GM12801 (cell line): ENCODE data around the gene CDR2.

Source experiments
- TF ChIP-seq, protein P1 (sequence below): IDR thresholded peaks from one replicate; pipeline ENCODE4 v1.5.1; 2011; ENCODE audit warnings: control low read depth; ENCODE audit not compliant: insufficient read length; ENCODE audit errors: extremely low read depth

CDR2 gene

GRCh38 chr16:22307838-22308237 lies 66.6 kb downstream of the CDR2 start:
- TF ChIP-seq, protein P1, sequence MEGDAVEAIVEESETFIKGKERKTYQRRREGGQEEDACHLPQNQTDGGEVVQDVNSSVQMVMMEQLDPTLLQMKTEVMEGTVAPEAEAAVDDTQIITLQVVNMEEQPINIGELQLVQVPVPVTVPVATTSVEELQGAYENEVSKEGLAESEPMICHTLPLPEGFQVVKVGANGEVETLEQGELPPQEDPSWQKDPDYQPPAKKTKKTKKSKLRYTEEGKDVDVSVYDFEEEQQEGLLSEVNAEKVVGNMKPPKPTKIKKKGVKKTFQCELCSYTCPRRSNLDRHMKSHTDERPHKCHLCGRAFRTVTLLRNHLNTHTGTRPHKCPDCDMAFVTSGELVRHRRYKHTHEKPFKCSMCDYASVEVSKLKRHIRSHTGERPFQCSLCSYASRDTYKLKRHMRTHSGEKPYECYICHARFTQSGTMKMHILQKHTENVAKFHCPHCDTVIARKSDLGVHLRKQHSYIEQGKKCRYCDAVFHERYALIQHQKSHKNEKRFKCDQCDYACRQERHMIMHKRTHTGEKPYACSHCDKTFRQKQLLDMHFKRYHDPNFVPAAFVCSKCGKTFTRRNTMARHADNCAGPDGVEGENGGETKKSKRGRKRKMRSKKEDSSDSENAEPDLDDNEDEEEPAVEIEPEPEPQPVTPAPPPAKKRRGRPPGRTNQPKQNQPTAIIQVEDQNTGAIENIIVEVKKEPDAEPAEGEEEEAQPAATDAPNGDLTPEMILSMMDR, result no peak

DNA sequence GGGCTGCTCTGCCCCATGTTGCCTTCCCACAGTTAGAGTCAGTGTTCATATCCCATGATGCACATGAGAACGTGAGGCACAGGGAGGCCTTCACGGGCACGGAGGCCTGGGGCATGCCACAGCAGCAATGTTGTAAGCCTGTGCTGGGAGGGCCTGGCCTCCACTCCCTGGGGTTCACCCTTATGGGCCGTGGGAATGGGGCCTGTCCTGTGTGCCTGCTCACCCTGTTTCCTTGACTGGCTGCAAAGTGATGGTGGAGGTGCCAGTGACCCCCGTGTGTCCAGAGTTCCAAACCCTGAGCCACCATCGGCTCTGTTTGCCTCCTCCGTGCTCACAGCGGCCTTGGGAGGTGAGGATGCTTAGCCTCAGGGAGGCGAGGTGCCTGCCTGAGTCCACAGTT lies 67.6 kb downstream of the CDR2 start:
- TF ChIP-seq, protein P1, result no peak

GRCh38 chr16:22304411-22304810 lies 70.0 kb downstream of the CDR2 start:
- TF ChIP-seq, protein P1, result no peak

GRCh38 chr16:22302776-22303363 lies 71.5 kb downstream of the CDR2 start:
- TF ChIP-seq, protein P1, result no peak

- TF ChIP-seq, protein P1, result no peak
Measured at GRCh38 chr16:22300427-22301071, 73.9 kb downstream of the CDR2 start.

DNA sequence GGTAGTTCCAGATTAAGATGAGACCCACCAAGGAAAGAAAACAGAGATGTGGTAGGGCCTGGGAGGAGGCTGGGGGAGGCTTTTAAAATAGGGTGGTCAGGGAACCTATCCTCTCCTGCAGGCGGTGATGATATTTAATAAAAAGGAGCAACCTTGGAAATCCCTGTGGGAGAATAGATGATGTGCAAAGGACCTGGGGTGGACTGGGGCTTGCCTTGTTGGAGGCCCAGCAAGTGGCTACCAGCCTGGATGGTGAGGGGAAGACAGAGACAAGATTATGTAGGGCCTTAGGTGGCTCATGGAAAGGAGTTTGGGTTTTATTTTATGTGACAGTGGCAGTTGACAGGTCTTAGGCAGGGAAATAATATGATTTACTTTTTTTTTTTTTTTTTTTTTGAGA lies 75.4 kb downstream of the CDR2 start:
- TF ChIP-seq, protein P1, result no peak

DNA sequence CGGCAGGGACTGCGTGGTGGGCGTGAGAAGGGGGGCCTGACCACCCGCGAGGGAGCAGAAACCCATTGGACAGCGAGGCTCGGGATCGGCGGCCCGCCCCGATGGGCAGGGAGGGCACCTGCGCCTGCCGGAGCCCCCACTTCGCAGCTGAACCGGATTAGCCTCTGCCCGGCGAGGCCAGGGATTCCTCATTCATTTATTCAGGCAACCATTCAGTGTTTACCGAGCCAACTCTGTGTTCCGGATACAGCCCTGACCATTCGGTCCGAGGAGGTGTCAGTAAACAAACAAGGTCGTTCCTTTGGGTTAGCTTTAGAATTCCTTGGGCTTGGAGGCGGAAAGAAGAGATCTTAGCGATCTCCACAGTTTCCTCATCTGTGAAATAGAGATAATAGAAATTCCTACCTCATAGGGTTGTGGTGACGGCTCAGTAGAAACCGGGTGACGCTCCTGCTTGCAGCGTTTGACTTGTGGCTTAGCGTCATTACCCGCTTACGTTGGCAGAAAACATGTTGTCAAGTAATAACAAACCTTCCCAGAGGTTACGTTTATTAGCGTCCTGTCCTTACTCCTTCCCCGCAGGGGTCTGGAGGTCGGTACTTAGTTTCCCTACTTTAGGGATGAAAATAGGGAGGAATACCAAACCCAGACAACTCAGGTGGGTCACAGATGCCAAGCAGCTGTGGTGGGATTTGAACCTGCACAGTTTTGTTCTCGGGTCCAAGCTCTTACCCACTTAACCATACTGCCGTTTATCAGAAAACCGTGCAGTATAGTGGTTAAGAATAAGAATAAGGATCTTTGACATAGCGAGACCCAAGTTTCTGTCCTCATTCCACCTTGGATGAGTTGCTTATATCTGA lies 76.3 kb downstream of the CDR2 start:
- TF ChIP-seq, protein P1, result no peak
